Pancreas (tissue), 10 donors: Measurements from ENCODE around the gene NEUROG1. TPM values are rescaled to one million over a fixed set of nuclear protein-coding genes. Genes with fewer than 3 reads are reported as not detected.
A peak's percentile ranks its signal among the peaks of the same experiment; 100 is the strongest.

ENCODE experiments used
- ATAC-seq, 4 donors: fragments of 200-7000 bp; cut with Tn5 transposase; one replicate each; pipeline versions ENCODE4 v1.8.0 to v1.9.1; 2020; ENCODE audit warnings: mild to moderate bottlenecking in 4 of 4, moderate library complexity in 4 of 4
- DNase-seq, 6 donors: peaks; one replicate each; pipeline ENCODE4 v3.0.0-alpha.2; 2020
- FAIRE-seq: peaks from 2 replicates; lab custom pipeline; 2012; peaks lifted over from hg19 to GRCh38; lab: Jason Lieb, UNC
- H3K27ac ChIP-seq, 4 donors: fragments of 200-600 bp; sonication (generic); 1 replicate in 3 of 4; 2 replicates in 1 of 4; pipeline versions ENCODE4 v1.5.0 to v1.8.0; 2020
- H3K27me3 ChIP-seq, 4 donors: fragments of 200-600 bp; one replicate each; pipeline ENCODE4 v1.8.0; 2021
- H3K36me3 ChIP-seq, 3 donors: fragments of 200-600 bp; sonication (generic) in 1 of 3; one replicate each; pipeline versions ENCODE4 v1.5.0 to v1.8.0; 2020 to 2021
- H3K4me1 ChIP-seq, 3 donors: fragments of 200-600 bp; one replicate each; pipeline ENCODE4 v1.8.0; 2021
- H3K4me3 ChIP-seq, 4 donors: fragments of 200-600 bp; sonication (generic) in 2 of 4; one replicate each; pipeline versions ENCODE4 v1.5.0 to v1.8.0; 2020 to 2021
- H3K9me3 ChIP-seq, 4 donors: fragments of 200-600 bp; one replicate each; pipeline ENCODE4 v1.8.0; 2021
- WGBS, 2 donors: extraction: QIAGEN DNeasy Blood & Tissue Kit; methylation state at CpG; one replicate each; pipeline ENCODE4 v1.1.7; 2013; 5-methylcytosine and 5-hydroxymethylcytosine counted together
- intact Hi-C, 3 donors: fragments of 100-400 bp; cut with DNase I; formaldehyde crosslinking; loops; one replicate each; pipeline versions ENCODE4 v1.11.1 to v1.14.2; 2022
- polyA plus RNA-seq, 2 donors: library from polyadenylated mRNA; stranded (reverse); fragments of 200-250 nt; gene quantifications; one replicate each; pipeline ENCODE4 v1.2.3, GENCODE V29; 2013
- total RNA-seq, 6 donors: library from RNA; stranded (reverse); fragmentation: NEBNext Ultra II Directional in 4 of 6; extraction: Animal tissue kit (Norgen Biotek cat#: 25700) in 4 of 6; gene quantifications; one replicate each; pipeline versions ENCODE4 v1.2.1 to v1.2.4, GENCODE V29; 2021 to 2023
- TF ChIP-seq, protein P1 (sequence below), 4 donors: fragments of 200-600 bp; sonication (generic) in 3 of 4; IDR thresholded peaks; one replicate each; pipeline versions ENCODE4 v1.5.0 to v1.8.0; 2021; ENCODE audit warnings: antibody characterized with exemption in 4 of 4
- donor health status: healthy with polysubstance abuse.
- donor health status: DM: no; HTN: no; CAD: no; lungs with moderate emphysema.
- donor health status: DM: no; HTN: no; CAD: no.
- donor health status: control.
- donor health status: control.
- donor health status: Bipolar disorder and iron deficiency.
- donor health status: DM: yes; HTN: yes; CAD: no.
- donor health status: DM: no; HTN: no; CAD: no.
- donor health status: DM: no; HTN: no; CAD: no.
- donor health status: DM: yes; HTN: yes; CAD: no.

Gene NEUROG1
- total and polyA plus RNA-seq, 8 donors = not detected

DNA sequence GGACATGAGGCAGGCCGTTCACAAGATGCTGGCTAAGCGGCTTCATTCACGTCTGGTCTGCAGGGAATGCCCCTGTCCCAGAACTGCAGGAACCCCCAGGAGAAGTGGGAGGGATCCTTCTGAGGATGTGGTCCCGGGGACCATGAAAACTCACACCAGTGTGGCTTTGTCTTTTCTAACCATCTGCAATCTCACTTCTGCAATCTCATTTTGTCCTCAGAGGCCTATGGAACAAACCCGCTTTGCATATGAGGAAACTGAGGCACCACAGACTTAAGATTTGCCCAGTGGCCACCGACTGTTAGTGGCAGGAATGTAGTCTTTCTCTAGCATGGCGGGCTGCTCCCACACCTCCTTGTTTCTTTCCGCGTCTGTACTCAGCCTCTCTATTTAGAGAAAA lies 36.1 kb upstream of the NEUROG1 start:
- TF ChIP-seq, protein P1, sequence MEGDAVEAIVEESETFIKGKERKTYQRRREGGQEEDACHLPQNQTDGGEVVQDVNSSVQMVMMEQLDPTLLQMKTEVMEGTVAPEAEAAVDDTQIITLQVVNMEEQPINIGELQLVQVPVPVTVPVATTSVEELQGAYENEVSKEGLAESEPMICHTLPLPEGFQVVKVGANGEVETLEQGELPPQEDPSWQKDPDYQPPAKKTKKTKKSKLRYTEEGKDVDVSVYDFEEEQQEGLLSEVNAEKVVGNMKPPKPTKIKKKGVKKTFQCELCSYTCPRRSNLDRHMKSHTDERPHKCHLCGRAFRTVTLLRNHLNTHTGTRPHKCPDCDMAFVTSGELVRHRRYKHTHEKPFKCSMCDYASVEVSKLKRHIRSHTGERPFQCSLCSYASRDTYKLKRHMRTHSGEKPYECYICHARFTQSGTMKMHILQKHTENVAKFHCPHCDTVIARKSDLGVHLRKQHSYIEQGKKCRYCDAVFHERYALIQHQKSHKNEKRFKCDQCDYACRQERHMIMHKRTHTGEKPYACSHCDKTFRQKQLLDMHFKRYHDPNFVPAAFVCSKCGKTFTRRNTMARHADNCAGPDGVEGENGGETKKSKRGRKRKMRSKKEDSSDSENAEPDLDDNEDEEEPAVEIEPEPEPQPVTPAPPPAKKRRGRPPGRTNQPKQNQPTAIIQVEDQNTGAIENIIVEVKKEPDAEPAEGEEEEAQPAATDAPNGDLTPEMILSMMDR (IDR thresholded peaks at IDR 0.05) = no peak
- WGBS, 2 donors = 66 to 81% methylated on average over 9 of the region's 9 CpGs
- H3K4me3 ChIP-seq = no peak overlapping the region
- ATAC-seq (no peak), FAIRE-seq (no peak), DNase-seq (no peak)
- H3K9me3 ChIP-seq = no peaks in the 10 kb centered on the region
- H3K36me3 ChIP-seq = no peaks in the 10 kb centered on the region
- intact Hi-C loops = no loop called here
- H3K27me3 ChIP-seq = no peaks in the 10 kb centered on the region
- no peaks in the 10 kb centered on the region for H3K4me1 ChIP-seq
- no peak overlapping the region for H3K27ac ChIP-seq

DNA sequence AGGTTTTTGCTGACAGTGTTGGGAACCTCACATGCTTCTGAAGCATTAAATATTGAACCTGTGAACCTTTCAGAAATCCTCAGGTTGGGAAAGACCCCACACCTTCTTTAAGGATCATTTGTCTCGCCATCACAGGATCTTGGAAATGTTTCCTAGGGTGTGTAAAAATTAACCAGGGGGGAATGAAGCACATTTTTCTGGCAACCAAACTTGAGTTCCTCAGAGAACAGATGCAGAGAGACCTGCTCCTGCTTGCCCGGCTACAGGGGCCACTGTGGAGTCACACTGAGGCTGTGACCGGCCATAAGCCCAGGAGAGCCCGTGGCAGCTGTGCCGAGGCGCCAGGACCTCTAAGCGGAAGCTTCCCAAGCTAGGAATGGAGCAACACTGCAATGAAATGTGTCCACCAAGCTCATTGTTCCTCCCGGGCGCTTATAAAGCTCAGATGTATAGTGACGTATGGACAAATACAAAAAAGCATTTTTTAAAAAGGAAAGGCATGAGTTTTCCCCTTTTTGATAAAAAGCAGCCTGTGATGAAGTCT lies 35.4 kb upstream of the NEUROG1 start:
- no peak for DNase-seq

DNA sequence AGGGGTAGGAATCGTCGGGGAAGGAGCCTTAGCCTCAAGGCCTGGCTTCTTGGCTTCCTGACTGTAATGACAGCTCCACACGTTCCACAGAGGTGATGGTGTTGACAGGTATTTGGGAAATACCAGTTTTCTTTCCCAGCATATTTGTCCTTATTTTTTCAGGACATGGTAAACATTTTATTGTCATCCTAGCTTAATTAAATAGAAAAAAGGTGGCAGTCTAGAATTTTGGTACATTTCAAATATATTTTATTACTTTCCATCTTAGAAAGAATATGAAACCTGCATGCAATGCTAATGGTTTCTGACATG lies 34.6 kb upstream of the NEUROG1 start:
- WGBS, 2 donors = 5 to 12% methylated on average over 3 of the region's 3 CpGs
- intact Hi-C loops = no loop called here
- H3K27ac ChIP-seq = no peak overlapping the region
- H3K4me3 ChIP-seq = no peak overlapping the region
- H3K4me1 ChIP-seq = no peaks in the 10 kb centered on the region
- H3K36me3 ChIP-seq = no peaks in the 10 kb centered on the region
- TF ChIP-seq, protein P1 (IDR thresholded peaks at IDR 0.05) = no peak
- H3K9me3 ChIP-seq = no peaks in the 10 kb centered on the region
- no peak for DNase-seq
- FAIRE-seq = no peak
- H3K27me3 ChIP-seq = peaks cover 0 to 2% (median 0%) of the 10 kb centered on the region in 4 donors
- no peak for ATAC-seq

More for the DNA sequence above, 35.4 kb upstream of the NEUROG1 start:
- 33% methylated on average over 10 of the region's 10 CpGs for WGBS, 2 donors
- intact Hi-C loops = no loop called here
- Histone ChIP-seq H3K36me3 (no peaks in the 10 kb centered on the region), H3K27ac (no peak overlapping the region), H3K27me3 (no peaks in the 10 kb centered on the region), H3K9me3 (no peaks in the 10 kb centered on the region), H3K4me1 (no peaks in the 10 kb centered on the region), H3K4me3 (no peak overlapping the region)
- TF ChIP-seq, protein P1 (IDR thresholded peaks at IDR 0.05) = no peak
- FAIRE-seq (no peak), ATAC-seq (no peak)

DNA sequence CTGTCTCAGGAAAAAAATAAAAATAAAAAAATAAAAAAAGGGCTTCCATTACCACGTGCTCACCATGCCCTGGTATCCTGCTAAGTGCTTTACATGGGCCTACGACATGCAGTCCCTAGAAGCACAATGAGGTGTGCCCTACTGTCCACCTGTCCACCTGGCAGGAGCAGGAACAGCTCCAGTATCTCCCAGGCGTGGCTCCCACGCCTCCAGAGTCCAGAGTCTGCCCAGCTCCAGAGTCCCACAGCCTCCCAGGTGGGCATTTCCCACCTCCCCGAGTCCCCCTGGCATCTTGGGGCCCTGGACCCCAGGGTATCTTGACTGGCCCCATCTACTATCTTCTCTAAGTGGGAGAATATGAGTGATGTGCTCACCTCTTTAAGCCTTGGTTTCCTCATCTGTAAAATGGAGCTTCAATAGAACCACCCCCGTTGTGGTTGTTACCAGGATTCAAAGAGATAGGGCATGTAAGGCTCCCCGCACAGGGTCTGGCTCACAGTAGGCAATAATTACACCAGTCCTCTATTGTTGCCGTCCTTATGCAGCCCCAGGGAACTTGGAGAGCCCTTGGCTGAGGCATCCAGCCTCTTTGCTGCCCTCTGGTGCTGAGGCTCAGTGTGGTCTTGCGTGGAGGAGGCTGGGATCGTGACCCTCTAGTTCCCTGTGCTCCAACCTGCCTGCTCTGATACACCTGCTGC lies 34.1 kb upstream of the NEUROG1 start:
- DNase-seq (peak in 1 of 6 donors; percentile 28), ATAC-seq (peak; percentile 48 to 74 (median 65)), FAIRE-seq (no peak)
- Histone ChIP-seq H3K4me1 (no peaks in the 10 kb centered on the region), H3K27me3 (peaks cover 0 to 3% (median 0%) of the 10 kb centered on the region in 4 donors), H3K9me3 (no peaks in the 10 kb centered on the region), H3K4me3 (no peak overlapping the region), H3K27ac (no peak overlapping the region), H3K36me3 (no peaks in the 10 kb centered on the region)
- TF ChIP-seq, protein P1 (IDR thresholded peaks at IDR 0.05) = peak in 1 of 4 donors; percentile 18
- WGBS, 2 donors = 35 to 37% methylated on average over 10 of the region's 10 CpGs
- intact Hi-C loops = loop anchor here in 2 of 3 donors (5.0 to 10.0 kb wide), 2 partner anchors 165 to 257 kb away; no protein-coding TSS in a partner anchor

DNA sequence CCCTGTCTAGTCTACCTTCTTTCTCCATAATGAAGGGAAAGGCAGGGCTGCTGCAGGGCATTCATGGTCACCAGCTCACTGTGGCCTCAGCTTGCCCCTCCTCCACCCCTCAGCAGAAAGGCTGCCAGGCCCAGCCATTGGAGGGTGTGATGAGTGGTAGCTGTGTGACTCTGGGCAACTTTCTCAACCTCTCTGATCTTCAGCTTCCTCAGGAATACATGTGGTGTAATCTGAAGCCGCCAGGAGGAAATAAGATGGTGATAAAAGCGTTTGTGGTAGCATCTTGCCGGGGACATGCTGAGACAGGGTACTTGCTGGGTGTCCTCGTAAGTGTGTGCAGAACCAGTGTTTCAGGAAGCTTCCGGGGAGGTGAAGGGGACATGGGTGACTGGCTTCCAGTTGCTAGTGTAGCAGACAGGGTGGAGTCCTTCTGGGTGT lies 33.2 kb upstream of the NEUROG1 start:
- DNase-seq (no peak), ATAC-seq (no peak), FAIRE-seq (no peak)
- no peaks in the 10 kb centered on the region for H3K4me1 ChIP-seq
- intact Hi-C loops = loop anchor here in 2 of 3 donors (5.0 to 10.0 kb wide), 2 partner anchors 166 to 258 kb away; no protein-coding TSS in a partner anchor
- H3K36me3 ChIP-seq = no peaks in the 10 kb centered on the region
- no peak overlapping the region for H3K4me3 ChIP-seq
- H3K27ac ChIP-seq = no peak overlapping the region
- WGBS, 2 donors = 66 to 72% methylated on average over 5 of the region's 5 CpGs
- peaks cover 0 to 3% (median 0%) of the 10 kb centered on the region in 4 donors for H3K27me3 ChIP-seq
- TF ChIP-seq, protein P1 (IDR thresholded peaks at IDR 0.05) = no peak
- no peaks in the 10 kb centered on the region for H3K9me3 ChIP-seq
